Cardiac septum (tissue), 1 donor: ENCODE results near the gene SYCP2. TPM values are rescaled to one million over a fixed set of nuclear protein-coding genes. Genes with fewer than 3 reads are reported as not detected.

Experiments used
- DNase-seq: peaks from one replicate; pipeline ENCODE4 v3.0.0-alpha.2; 2020; ENCODE audit warnings: low spot score
- intact Hi-C: fragments of 100-400 bp; cut with DNase I; formaldehyde crosslinking; loops from one replicate; pipeline ENCODE4 v1.14.0; 2022
- total RNA-seq: library from RNA; stranded (reverse); fragmentation: NEBNext Ultra II Directional; extraction: Animal tissue kit (Norgen Biotek cat#: 25700); gene quantifications from one replicate; pipeline ENCODE4 v1.2.1, GENCODE V29; 2021
- donor health status: DM: no; HTN: no; CAD: no.

Gene SYCP2
- total RNA-seq, 1 donor from 2014 or later = 0.94 TPM

DNA sequence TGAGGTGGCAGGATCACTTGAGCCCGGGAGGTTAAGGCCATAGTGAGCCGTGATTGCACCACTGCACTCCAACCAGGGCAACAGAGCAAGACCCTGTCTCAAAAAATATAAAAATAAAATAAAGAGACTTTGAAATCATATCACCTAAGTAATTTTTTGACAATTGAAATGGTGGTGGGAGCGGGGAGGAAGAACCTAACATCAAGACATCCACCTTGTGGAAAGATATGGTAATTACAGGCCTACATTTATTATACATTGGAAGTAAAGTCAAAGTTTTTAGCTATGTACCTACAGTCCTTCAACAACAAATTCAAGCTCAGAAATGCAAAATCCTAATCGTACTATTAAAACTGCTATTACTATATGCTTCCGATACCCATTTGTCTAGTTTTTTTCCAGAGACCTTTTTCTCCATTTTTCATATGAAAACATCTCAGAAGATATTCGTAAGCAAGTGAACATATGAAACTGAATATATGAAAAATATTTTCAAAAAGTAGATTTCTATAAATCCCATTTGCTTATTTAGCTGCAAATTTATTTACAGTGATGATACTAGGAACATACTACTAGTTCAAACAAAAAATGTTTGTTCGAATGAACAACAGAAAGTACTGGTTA lies 83.3 kb downstream of the SYCP2 start:
- no peak for DNase-seq
- intact Hi-C loops = no loop called here

DNA sequence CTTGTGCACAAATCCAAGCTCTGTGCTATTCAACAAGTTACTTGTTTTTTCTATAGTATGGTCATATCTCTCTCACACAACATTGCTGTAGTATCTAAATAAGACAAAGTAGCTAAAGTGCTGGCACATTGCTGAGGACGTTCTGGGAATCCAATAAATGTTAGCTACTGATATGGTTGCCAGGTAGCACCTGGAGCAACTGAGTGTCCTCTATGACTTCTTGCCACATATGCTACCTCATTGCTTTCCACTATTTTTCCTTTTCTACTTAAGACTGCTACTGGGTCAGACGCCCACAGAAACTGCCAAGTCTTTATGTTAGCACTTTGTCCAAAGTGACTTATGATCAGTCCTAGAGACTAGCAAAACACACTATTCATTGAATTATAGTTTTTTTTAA lies 85.3 kb downstream of the SYCP2 start:
- intact Hi-C loops = loop anchor here (2.0 to 10.0 kb wide), 2 partner anchors 63 to 253 kb away; no protein-coding TSS in a partner anchor
- no peak for DNase-seq

DNA sequence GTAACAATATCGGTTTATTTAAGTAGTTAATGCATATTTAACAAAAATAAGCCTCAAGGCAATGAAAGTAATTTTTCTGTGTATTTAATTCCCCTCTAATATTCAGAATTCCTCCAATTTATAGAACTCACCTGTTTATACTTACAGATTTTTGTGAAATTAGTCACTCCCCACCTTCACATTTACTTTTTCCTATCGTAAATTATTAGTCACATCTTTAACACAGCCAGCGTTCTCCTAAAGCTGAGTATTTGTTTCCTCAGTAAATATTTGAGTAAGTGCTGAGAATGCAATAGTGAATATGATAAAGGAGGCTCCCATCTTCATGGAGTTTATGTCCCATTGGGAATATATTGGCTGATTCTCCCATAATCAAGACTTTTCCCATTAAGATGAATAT lies 88.0 kb downstream of the SYCP2 start:
- no peak for DNase-seq
- intact Hi-C loops = loop anchor here (10.0 kb wide), 1 partner anchor 251 kb away; no protein-coding TSS in a partner anchor

DNA sequence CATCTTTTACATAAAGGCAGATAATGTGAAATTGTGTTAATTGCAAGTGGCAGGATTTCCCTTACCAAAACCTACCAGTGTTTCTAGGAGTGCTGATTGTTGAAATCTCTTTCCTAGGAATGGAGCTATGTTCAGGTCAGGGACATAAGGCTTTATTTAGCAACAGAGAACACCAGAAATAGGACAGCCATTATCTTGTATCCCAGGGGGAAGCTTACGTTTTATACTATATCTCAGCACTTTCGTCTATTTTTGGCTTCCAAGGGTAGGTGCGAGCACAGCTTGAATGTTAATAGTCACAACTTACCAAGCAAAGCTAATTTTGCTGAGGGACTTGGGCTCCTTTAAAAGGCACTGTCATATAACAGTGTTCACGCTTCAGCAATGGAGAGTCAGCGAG lies 94.0 kb downstream of the SYCP2 start:
- intact Hi-C loops = no loop called here
- DNase-seq = no peak

DNA sequence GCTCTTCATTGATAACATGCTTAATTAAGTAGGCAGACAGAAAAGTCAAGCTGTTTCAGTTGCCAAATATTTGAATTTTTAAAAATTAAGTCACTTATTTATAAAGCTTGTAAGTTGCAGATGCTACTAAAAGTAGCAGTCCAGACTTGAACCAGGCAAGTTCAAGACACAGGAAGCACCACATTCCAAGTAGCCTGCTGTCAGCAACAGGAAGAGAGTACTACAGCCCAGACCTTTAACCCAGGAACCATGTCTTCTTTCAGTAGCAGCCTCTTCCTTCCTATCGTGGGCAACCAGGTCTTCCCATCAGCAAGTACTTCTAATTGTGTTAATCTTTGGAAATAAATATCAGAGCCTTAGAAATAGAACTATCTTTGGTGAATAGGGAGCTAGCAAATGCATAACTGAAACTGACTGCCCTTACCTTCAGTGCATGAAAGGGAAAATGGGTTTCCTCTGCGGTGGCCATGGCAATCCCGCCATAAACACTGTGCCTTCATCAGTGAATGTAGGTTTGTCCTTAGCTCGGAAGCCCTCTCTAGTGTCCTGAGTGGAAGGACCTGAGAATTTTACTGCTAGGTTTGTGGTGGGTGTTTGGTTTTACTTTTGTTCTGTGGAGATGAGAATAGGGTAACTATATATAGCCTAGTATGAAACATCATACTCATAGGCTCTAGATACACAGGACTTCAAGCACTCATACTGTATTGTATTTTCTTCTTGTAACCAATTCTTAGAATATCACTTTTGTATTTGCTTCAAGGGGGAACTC lies 95.6 kb downstream of the SYCP2 start:
- DNase-seq = no peak
- intact Hi-C loops = no loop called here

DNA sequence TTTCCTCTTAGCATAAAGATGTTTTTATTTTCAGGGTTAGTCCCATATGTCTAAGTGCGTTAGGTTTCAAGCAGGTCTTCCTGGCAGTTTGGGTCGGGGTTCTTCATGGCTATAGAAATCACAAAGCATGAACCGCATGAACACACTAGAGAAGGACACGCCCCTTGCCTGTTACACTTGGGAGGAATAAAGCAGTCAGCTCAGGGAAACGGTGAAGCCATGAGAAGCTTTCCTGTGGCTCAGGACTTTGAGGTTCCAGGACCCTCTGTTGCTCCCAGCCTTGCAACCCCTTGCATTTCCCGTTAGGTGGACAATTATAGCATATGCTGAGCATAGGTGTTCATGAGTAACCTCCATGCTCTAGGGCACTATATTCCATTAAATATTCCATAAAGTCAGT lies 96.7 kb downstream of the SYCP2 start:
- no peak for DNase-seq
- intact Hi-C loops = no loop called here

DNA sequence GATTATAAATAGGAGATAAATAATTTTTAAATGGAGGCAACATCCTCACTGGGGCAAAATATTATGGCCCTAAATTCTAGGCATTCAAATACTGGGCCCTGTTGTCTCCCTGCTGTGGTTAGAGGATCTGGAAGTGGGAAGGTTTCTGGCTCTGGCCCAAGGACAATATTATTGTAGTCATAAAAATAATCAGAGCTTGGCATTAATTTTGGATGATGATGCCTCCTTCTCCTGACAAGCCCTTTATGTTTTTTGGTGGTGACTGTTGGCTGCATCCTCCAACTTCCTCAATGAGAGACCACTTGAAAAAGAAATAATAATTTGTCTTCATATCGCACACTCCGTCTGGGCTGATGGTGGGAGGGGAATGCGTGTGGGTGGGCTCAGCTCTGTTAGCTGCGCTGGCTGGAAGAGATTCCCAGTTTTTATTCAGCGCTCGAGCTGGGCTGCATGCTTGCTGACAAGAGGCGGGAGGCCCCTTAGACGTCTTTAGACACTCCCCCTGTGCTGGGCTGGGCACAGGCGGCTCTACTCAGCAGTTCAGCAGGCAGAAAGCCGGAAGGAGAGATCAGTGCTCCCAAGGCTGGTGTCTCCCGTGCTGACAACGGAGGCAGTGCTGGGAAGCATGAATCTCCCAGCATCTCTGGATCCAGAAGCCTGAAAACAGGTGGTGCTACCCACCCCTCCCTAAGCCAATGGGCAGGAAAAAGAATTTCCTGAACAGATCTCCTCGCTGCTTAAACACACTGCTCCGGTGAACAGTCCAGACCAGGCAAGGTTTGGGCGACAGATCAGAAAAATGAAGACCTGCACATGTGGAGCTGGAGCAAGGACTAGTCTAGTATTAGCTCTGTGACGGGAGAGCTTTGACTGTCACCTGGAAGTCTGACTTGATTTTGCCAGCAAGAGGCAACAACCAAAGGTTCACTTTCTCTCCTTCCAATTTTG lies 97.7 kb downstream of the SYCP2 start:
- no peak for DNase-seq
- intact Hi-C loops = no loop called here

DNA sequence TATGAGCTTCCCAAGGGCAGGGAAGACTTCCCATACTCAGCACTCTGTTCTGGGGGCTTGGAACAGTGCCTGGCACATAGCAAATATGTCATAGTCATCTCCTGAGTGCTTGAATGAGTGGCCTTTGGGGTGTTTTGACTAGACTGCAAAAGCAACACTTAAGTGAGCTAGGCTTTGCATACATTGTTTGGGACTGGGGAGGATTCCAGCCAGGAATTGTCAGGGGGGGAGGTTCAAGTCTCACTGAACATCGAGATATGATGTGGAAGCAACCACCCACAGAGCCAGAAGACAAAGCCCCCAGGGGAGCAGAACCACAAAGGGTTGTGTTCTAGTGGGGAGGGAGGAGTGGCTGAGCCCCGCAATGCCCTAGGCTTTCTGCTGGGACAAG lies 98.4 kb downstream of the SYCP2 start:
- intact Hi-C loops = no loop called here
- DNase-seq = no peak

DNA sequence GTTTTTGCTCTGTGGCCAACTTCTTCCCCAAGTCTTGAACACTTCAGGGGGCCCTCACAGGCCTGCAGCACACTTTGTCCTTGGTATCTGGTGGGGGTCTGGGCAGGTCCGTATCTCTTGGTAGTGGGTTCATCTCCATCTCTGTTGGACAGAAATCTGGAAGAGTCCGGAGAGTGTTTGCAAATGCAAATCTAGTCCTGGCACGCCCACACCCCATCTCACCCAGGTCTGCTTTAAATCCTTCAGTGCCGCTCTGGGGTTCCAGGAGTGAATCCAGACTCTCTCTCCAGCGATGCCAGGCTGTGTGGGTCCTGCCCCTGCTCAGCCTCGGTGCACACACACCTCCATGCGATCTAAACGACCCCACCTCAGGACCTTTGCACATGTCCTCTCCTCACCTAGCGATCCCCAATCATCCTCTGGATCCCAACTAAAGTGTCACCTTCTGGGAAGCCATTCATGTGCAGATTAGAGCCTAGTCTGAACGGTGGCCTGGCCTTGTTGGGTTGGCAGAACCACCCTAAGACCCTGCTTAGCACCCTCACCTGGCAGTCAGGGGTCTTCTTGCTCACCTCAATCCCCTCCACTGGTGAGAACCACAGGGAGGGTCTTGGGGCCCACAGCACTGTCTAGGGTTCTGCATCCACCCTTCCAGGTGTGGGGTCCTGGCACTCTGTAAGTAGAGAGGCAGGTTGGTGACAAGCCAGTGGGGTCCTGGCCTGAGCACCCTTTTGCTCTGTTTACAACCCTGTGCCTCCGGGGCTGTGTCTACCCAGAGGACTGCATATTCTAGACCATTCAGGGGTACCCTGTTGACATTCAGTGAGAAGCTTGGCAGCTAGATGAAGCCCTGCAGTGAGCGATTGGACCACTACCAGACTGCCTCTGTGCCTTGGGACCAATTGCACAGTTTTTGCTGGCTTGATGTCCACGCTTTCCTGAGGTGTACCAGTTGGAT lies 100.8 kb downstream of the SYCP2 start:
- intact Hi-C loops = no loop called here
- no peak for DNase-seq

DNA sequence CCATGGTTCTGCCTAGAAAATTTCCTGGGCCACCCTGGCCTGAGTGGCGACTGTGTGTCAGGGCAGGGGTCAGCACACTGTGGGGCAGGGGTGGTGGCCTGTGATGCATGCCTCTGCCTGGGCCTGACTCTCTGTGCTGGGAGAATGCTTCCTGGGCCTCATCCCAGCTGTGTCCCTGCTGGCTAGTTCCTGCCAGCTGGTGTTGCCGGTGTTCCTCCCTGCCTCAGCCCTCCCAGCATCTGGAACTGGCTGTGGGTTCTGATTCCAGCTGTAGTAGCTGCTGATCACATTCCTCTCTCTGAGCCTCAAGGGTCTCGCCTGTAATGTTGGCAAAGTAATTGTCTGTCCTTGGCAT lies 101.5 kb downstream of the SYCP2 start:
- DNase-seq = no peak
- intact Hi-C loops = no loop called here

DNA sequence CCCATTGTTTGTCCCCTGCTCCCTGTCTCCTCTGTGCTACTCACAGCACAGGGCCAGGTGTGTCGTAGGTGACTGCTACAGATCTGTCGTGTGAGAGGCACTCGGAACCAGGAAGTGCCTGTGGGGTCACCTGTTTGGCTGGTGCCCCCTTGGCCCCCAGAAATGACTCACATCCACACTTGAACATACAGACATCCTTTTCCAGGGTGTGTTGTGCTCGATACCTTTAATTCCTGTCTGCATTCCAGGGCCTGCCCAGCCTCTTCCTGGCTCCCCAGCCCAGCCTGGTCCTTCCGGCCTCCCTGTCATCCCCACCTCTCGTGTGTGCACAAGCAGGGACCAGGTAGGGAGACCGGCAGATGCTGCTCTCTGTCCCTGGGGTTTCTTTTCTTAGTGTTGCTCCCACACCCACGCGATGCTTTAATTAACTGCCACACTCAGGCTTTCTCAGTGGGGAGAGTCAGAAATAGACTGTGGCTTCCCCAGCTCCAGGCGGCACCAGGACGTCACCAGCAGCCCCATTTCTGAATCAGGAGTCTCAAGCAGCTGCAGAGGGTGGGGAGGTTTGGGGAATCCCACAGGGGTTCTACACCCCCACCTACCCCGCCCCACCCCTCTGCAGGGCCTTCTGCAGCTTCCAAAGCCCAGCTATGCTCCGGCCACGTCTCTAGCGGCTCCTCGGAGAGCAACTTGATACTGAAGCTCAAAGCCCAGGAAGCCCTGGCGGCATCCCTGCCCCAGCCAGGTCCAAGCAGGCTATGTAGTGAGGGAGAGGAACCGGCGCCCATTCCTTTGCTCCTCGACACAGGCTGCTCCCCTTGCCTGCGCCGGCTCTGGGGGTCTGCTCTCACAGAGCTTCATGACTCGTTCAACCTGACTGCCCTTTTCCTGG lies 102.2 kb downstream of the SYCP2 start:
- intact Hi-C loops = no loop called here
- no peak for DNase-seq

DNA sequence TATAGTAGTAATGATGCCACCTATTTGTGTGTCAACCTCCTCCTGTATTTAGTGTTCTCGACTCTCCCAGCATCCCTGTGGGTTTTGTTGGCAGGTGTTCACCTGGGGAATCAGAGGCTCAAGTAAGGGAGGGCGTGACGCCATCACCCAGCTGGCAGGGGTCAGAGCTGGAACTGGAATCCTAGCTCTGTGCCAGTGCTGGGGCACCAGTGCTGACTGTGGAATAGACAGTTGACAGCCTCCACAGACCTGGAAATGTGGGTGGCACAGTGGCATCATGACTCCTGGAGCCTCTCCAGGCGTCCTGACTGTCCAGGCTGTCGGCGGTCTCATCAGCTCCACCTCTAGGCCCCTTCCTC lies 102.8 kb downstream of the SYCP2 start:
- no peak for DNase-seq

DNA sequence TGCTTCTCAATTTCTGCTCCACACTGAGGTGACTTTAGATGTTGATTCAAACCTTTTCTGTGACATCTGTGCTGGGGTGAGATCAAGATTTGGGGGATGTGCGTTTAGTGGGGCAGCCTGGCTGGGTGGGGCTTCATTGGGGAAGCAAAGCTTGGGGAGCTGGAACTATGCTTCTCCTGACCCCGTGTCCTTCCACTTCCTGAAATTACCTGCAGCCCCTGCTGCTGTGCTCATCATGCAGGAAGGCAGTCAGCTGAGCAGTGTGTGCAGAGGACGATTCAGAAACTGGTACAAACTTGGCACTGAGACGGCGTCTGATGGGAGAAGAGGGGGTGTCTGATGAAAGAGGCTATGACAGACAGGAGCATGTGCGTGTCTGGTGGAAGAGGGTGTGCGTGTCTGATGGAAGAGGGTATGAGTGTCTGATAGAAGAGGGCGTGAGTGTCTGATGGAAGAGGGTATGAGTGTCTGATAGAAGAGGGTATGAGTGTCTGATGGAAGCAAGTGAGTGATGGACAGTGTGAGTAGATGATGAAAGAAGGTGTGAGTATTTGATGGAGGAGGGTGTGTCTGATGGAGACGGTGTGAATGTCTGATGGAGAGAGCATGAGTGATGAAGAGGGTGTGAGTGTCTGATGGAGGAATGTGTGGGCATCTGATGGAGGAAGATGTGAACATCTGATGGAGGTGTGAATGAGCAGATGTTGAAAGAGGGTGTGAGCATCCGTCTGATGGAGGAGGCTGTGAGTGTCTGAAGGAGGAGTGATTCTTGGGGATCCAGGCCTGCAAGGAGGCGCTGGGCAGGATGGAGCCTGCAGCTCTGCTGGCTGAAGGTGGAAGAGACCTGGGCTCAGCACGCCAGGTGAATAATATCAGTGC lies 103.4 kb downstream of the SYCP2 start:
- no peak for DNase-seq
- intact Hi-C loops = no loop called here

More for the DNA sequence above, 102.8 kb downstream of the SYCP2 start:
- intact Hi-C loops = no loop called here

DNA sequence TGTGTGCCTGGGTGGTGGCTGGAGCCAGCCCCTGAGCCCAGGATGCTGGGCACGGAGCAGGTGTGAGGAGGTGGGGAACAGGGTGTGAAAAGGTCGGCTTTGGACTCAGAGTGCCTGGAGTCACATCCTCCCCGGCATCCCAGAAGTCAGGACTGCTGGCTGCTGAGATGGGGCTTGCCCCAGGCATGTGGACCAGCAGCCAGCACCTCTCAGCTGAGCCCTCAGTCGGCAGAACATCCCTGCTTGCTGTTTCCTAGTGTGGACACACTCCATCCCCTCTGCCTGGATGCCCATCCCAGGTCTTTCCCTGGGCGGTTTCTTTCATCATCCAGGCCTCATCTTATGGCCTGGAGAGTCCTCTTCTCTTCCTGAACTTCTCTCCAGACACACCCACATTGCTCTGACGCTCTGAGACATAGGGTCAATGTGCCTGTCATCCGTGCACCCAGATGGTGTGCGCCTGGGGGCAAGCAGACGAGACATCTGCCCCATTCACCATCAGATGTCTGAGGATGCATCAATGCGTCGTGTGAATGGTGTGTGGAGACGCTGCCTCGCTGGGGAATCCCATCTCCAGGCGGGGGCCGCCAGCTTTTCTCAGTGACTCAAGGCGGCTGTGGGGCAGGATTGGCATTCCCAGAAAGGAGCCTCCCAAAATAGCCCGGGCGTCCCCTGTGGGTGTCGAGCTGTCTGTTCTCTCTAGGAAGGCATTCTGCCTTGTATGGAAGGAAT lies 104.2 kb downstream of the SYCP2 start:
- no peak for DNase-seq
- intact Hi-C loops = no loop called here

DNA sequence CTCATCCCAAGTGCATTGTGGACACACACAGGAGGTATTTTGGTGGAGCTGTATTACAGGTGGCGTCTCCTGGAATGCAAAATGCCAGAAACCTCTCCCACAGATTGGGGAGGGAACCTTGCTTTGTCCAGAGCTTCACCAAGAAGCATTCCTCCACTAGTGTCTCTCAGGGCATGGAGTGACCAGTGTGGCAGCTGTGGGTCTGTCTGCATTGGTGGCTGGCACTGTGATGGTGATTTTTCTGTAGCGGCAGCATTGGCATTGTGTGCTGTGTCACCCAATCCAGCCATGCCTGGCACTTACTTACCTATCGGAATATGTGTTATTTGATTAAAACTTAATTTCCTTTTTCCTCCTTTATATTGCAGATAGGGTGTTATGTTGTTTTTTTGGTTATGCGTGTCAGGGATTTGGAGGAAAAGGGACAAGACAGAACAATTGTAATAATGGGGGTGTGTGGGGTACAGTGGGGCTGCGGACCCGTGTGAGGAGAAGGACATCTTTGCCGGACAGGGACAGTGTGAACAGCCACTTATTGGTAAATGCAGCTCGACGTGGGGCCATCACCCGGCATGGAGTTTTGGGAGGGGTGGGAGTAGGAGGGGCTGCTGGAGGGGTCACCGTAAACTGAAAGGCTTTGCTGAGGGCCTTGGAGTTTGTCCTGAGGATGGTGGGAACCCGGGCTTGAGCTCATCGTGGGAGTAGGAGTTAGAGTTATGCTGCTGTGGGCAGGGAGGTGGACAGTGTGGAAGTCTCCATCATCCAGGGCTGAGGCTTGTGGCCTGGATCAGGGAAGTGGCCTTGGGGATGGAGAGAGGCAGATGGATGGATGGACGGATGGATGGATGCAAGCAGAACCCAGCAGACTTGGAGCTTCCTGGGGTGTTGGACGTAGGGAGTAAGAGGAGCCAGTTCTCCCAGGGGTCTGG lies 105.0 kb downstream of the SYCP2 start:
- no peak for DNase-seq
- intact Hi-C loops = no loop called here
